GM18517 (cell line): ENCODE data around the gene GFM1.

ENCODE experiments used
- ATAC-seq: cut with Tn5 transposase; IDR thresholded peaks from one replicate; pipeline ENCODE4 v1.9.1; 2021; ENCODE audit warnings: mild to moderate bottlenecking, moderate library complexity; ENCODE audit not compliant: unreplicated experiment

Gene GFM1

DNA sequence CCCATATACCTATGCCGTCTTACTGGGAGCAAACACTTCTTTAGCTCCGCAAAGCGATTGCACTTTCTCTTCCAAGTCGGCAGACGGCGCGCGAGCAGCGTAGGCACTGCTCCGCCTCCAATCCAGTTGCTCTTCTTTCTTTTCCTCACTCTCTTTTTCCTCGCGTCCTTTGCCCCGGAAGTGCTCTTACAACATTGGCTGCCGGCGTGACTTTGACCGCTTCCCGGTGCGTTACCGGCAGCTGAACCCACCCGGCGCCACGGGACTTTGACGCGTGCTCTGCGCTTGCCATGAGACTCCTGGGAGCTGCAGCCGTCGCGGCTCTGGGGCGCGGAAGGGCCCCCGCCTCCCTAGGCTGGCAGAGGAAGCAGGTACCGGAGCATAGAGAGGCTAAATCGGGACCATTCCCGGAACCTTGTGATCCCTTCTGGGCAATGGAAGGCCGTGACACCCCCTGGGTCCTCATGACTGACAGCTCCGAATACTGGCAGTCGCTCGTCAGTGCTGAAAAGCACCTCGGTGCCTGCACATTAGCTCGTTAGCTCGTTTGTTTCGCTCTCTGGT, at the start of gene GFM1:
GFM1 (plus strand) TSS at position 183 of the 564 bp plus-strand sequence; CDS start at position 291, 108 bp downstream.
- peak; percentile 99 for ATAC-seq

DNA sequence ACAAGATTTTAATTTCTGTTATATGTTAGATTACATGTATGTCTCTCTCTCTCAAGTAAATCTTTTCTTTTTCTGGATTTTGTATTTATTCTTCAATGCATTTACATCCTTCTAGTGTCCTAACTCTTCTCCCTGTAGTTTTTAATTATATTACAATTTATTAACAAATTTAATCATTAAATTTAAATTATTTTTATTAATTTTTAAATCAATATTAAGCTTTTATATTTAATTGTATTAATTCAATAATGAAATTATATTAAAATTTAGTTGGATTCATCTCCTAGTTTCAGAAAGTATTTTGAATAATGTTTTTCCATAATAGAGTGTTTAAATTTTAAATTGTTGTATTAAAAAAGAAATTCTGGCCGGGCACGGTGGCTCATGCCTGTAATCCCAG, 43.5 kb upstream of the GFM1 start:
- ATAC-seq = no peak

DNA sequence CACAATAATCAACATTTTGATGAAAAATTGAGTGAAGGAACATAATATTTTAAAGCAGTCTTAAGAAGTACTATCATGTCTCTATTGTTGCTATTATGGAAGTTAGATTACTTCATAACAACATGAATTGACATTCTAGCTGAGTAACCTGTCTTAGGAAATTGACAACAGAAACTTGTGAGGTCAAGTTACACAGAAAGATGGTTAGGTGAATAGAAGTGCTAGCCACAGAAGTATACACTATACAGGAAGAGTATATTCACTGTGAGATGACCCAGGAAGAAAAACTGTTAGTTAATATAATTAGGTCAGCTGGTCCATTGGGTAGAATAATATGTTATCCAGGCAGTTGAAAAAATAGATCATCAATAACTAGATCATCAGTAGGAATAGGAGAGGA, 42.1 kb upstream of the GFM1 start:
- ATAC-seq = no peak

DNA sequence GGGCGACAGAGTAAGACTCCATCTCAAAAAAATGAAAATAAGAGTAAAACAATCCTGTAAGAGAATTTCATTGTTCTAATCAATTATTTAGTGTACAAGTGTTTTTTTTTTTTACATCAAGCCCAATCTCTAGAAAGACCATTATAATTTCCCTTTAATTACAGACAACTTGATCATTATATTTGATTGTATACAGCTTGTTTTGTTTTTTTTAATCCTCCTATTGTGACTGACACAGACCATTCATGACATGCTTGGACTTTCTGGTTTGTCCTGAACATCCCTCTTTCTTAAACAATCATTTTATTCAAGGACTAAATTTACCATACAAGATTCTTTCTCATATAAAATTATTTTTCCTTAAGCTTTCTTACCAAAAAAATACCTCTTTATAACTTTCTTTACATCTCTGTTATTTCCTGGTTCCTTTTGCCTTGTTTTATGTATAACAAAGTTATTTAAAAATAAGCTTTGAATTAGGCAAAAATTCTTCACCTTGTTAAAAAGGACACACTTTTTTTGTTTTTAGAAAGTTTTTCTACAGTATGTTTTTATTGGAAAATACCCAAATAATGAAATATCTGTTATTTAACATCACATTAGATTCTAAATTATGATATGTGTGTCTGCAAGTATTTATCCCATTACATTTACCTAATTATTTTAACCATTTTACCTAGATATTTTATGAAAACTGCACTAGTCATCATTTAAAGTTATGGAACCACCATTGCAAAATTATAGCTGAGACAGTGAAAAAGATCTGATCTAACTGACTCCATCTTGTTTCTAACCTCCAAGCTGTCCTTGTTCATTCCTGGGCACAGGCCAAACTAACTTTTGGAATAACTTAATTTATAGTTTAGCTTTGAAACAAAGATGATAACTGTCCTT, 26.1 kb upstream of the GFM1 start:
- ATAC-seq = no peak

DNA sequence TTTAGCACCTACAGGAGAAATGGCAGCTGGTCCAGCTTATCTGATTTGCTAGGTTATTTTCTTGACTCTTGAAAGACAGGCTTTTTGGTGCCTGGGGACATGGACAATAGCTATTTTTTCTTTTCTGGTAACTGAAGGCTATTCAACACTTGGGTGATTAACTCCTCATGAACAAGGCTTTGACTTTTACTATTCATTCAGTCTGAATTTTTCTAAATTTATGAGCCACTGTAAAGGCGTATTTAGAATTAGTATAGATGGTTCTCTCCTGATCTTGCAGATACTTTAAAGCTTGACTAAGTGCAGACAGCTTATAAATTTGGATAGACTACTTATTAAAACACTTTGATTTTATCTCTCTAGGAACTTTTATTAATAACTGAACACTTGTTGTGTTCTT, 18.4 kb upstream of the GFM1 start:
- ATAC-seq = no peak

DNA sequence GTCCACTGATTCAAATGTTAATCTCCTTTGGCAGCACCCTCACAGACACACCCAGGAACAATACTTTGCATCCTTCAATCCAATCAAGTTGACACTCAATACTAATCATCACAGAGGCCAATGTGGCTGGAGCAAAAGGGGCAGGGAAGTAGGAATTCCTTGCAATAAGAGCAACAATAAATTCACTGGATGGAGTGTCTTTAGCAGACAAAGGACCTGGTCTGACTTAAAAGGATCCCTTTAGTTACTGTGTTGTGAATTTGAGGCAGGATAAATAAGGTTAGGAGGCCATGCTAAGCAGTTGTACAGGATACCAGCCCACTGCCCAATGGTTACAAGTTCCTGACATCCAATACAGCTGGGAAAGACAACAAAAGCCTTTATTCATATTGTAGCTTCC, 12.3 kb upstream of the GFM1 start:
- ATAC-seq = no peak

DNA sequence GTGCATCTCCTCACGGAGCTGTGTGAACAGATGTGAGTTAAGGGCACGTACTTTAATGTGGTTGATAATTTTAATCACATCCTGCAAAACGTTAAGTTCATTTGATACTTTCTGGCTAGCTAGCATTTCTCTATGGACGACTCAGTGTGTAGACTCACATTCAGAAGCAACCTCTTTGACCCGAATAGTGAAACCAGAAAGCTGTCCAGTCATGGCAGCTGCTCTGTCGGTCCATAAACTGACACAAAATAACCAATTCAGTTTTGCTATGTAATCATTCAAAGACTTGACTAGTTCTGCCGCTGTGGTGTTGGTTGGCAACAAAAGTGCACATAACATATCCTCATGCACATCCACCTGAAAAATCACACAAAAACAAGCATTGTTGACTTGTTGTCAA, 3.7 kb upstream of the GFM1 start:
- no peak for ATAC-seq

DNA sequence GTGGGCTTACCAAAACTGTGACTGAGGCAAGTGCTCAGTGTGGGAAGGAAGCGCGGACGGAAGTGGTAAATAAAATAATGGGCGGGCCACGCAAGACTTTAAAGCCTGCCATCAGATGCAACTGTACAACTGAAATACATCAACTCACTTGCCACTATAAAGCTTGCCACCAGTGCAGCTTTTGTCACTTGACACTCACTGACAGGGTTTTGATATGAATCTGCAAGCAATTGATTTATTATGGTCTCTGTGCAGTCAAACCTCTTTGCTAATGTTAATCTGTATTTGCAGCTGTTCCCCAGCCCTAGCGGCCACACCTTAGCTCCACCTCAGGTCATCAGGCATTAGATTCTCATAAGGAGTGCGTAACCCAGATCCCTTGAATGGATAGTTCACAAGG, 2.3 kb upstream of the GFM1 start:
- ATAC-seq = no peak

DNA sequence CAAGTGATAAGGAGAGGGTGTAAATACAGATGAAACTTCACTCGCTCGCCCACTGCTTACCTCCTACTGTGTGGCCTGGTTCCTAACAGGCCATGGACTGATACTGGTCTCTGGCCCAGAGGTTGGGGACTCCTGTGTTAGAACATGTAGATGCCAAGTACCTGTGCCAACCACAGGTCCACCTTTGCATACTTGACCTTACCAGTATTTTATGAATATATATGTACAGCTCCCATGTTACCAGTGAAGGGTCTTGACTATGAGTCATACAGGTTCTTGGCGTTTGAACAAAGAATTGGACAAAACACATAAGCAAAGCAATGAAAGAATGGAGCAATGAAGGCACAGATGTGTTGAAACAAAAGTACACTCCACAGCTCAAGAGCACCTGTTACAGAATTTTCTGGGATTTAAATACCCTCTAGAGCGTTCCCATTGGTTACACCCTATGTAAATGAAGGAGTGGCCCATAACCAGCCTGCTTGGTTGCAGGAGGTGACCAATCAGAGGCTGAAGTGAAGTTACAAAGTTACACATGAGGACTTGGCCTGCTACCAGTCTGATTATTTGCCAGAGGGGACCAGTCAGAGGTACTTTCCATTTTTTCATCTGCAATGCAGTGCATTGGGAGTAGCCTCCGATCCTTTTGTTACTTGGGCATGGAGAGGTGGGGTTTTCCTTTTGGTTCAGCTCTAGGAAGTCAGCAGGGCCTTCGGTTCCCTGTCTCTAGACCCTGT, 1.7 kb upstream of the GFM1 start:
- ATAC-seq = no peak

DNA sequence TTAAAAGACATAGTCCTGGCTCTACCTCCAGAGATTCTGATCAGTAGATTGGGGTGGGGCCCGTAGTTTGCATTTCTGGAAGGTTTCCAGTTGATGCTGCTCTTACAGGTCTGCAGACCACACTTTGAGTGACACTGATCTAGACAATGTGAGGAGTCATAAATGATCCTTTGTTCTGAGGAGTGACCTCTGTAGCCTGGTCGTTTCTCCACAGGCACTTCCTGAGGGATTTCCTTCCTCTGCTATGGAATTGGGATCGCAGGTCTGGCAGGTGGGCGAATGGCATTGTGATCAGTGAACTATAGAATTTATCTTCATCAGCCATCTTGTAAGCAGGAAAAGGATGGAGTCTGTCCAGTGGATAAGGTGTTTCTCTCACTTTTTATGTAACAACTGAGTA, 5.5 kb downstream of the GFM1 start:
- ATAC-seq = no peak

DNA sequence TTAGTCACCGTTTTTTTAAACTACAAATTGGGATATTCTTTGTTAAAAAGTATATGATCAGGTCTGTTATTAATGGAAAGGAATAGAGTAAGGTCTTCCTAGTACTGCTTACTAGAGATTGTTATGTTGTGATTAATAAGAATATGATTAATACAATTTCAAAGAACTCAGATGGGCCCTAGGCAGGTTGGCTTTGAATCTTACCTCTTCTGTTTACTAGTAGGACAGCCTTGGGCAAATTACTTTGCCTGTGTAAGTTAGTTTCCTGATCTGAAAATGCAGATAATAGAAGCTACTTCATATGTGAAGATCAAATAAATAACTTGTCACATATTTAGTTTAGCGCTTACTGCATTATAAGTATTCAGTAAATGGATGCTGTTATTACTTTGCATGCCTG, 6.9 kb downstream of the GFM1 start:
- ATAC-seq = no peak

DNA sequence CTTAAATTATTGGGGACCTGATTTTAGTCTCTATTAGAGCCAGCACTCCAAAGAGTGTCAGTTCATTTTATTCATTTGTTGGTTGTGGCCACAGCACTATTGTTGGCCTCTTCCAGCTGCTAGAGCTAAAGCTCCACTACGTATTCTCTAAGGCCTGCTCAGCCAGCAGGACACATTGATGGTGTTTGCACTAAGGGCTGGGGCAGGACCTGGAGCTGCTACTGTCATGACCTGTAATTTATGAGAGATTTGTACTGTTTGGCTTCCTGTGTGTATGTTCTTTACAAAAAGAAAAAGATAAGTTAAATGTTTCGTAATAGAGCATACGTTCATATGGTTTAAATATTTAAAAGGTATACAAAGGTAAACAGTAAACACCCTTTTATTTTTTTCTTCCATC, 8.1 kb downstream of the GFM1 start:
- no peak for ATAC-seq

DNA sequence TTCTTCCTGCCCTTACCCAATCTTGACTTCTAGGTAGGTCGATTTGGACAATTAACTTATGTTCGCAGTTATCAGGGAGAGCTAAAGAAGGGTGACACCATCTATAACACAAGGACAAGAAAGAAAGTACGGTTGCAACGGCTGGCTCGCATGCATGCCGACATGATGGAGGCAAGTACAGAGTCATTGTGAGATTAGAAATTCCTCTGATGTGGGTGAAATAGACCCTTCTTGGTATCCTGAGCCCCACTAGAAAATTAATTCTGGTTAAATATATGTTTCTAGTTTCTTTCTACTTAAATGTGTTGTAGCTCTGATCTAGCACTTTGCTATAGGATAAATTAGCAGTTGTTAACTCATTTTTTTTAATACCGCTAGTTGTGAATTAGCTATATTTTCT, 14.6 kb downstream of the GFM1 start:
- no peak for ATAC-seq

DNA sequence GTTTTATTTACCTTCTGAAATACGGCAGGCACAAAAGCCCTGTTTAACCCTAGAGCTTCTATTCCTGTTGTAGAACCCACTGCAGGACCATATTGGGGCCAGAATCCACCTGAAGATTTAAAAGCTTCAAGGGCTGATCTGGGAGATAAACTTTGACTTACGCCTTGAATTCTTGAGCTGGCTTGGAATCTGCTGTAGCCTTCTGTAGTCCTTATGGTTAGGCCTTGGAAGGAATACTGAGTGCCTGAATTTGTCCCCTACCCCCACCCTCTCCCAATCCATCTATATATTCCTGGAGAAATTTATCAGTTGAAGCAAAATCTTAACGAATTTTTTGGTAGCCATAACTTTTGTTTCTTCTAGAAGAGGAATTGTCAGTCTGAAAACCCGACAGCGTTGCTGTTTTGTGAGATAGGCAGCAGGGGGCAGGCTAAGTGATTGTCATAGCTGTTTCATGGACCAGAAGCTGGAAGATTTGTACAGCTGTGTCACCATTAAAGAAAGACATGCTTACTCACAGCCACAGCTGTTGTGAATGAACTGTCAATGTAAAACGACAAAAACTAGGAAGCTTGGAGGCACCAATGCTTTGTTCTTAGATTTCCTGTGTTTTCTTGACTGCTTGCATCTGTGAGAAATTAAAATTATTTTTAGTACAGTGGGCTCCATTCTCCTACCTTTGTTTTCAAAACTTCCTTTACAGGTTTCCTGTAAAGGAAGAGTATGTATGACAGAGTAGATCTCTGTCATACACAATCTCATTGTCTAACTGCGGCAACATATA, 15.3 kb downstream of the GFM1 start:
- peak; percentile 93 for ATAC-seq

DNA sequence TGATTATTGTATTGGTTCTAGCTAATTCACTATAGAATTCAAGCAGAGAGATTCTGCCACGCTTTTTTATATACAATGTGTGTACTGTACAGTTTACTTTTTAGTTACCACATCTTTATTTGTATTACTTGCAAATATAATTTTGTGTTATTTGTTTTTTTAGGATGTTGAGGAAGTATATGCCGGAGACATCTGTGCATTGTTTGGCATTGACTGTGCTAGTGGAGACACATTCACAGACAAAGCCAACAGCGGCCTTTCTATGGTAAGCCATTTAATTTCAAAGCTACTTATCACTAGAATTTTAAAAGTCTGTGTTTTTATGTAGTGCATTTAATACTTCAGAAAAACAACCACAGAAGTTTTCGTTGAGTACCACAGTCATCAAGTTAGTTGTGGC, 16.4 kb downstream of the GFM1 start:
- no peak for ATAC-seq

DNA sequence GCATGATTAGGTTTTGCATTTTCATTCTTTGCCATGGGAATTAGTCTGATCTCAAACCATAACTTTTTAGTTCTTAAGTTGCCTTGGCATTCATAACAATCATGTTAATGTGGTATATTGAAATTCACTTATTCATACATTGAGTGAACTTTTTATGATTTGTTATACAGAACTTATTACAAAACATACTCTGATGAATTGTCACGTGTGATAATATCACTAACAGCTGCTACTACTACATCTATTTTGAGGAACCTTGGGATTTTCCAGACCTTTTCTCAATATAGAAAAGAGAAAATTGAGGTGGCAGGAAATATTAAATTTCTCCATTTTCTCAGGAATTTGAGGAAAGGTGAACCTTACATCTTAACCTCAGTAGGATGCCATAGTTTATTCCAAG, 18.9 kb downstream of the GFM1 start:
- ATAC-seq = no peak

DNA sequence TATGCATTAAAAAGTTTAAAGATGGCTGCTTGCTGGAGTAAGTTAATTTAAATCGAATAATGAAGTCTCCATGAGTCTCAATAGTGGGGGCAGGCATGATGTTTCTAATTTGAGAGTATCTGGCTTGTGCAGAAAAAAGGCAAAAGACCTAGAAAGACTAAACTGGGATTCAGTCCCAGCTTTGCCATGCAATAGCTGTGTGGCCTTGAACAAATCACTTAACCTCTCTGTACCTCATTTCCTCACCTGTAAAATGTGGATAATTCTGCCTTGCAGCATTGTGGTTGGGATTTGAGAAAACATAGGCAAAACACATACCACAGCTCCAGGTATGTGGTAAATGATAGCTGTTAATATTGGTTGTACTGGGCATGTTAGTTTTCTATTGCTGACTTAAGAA, 19.5 kb downstream of the GFM1 start:
- no peak for ATAC-seq

DNA sequence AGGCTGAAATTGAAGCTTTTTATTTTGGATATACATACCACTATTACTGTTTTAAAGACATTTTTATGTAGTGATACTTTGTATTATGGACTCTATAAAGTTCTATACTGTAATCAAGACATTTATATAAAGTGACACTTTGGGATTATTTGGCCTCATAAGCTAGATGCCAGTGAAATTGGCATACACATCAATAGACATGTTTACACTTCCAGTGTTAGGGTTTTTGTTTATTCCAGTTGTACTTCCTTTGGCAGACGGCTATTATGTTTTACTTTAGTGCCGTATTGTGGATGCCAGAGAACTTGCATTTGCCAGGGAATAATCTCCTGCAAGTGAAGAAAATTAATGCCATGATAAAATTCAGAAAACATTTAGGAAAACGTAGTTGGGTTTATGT, 22.1 kb downstream of the GFM1 start:
- no peak for ATAC-seq

DNA sequence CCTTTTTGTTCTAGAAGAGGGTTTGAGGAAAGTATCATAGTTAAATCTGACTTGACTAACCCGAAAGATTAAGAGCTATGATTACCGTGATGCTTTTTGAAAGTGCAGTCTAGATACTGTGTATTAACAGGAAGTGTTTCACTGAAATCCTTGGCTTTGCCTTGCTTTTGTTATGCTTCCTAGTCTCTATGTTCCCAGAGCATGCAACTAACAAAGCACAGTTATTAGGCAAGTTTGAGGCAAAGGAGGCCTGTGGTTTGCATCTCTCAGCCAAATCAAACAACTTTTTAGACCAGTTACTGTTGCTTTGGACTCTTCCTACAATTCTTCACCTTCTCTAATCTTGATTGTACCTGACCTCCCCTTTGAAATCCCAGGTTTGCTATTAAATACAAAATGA, 24.2 kb downstream of the GFM1 start:
- no peak for ATAC-seq

DNA sequence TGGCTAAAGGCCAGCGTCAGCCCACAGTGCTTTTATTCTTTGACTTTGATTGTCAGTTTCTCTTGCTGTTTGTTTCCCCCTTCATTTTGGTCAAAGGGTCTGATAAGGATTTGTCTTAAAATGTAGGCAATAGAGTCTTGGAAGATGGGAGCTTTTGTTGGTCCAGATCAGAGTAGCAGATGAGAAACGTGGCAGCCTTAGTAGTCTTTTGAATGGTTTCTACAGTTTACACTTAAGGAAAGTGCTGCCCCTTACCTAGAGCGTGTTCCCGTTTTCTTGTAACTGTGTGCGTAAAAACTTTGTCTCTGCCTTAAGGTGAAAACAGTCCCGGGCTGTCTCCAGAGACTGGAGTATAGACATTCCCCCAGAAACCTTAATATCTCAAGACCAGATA, 27.5 kb downstream of the GFM1 start:
- no peak for ATAC-seq
